GM19438 (cell line): ENCODE measurements around the gene AFAP1L1.

Experiments used
- ATAC-seq: cut with Tn5 transposase; IDR thresholded peaks from one replicate; pipeline ENCODE4 v1.9.1; 2021; ENCODE audit warnings: low read depth; ENCODE audit not compliant: unreplicated experiment

AFAP1L1 gene

GRCh38 chr5:149283626-149284480 lies 12.2 kb downstream of the AFAP1L1 start:
- ATAC-seq: no peak

- ATAC-seq: no peak
Measured at GRCh38 chr5:149284501-149284900, 12.8 kb downstream of the AFAP1L1 start.

GRCh38 chr5:149285153-149285552 lies 13.5 kb downstream of the AFAP1L1 start:
- ATAC-seq: no peak

- no peak for ATAC-seq
Measured at GRCh38 chr5:149288436-149288835, 16.8 kb downstream of the AFAP1L1 start.

- no peak for ATAC-seq
Measured at GRCh38 chr5:149289301-149289700, 17.6 kb downstream of the AFAP1L1 start.

GRCh38 chr5:149294872-149295829 lies 23.5 kb downstream of the AFAP1L1 start:
- no peak for ATAC-seq

- no peak for ATAC-seq
Measured at GRCh38 chr5:149297340-149298025, 25.8 kb downstream of the AFAP1L1 start.

GRCh38 chr5:149298163-149298562 lies 26.5 kb downstream of the AFAP1L1 start:
- ATAC-seq: no peak

GRCh38 chr5:149298842-149299404 lies 27.3 kb downstream of the AFAP1L1 start:
- peak; percentile 61 for ATAC-seq

GRCh38 chr5:149299451-149300054 lies 27.9 kb downstream of the AFAP1L1 start:
- no peak for ATAC-seq

- no peak for ATAC-seq
Measured at GRCh38 chr5:149300441-149300840, 28.8 kb downstream of the AFAP1L1 start.

- ATAC-seq: no peak
Measured at GRCh38 chr5:149301049-149301743, 29.5 kb downstream of the AFAP1L1 start.

- ATAC-seq: no peak
Measured at GRCh38 chr5:149301744-149302380, 30.2 kb downstream of the AFAP1L1 start.

- ATAC-seq: no peak
Measured at GRCh38 chr5:149302641-149303040, 31.0 kb downstream of the AFAP1L1 start.

- ATAC-seq: no peak
Measured at GRCh38 chr5:149303210-149303609, 31.6 kb downstream of the AFAP1L1 start.

- no peak for ATAC-seq
Measured at GRCh38 chr5:149304195-149305078, 32.8 kb downstream of the AFAP1L1 start.

- no peak for ATAC-seq
Measured at GRCh38 chr5:149309354-149309753, 37.7 kb downstream of the AFAP1L1 start.

- ATAC-seq: no peak
Measured at GRCh38 chr5:149310488-149310887, 38.8 kb downstream of the AFAP1L1 start.
